T-cell (primary cell): ENCODE data around the gene MRPL39. TPM values are rescaled to one million over a fixed set of nuclear protein-coding genes. Genes with fewer than 3 reads are reported as not detected.
A peak's percentile ranks its signal among the peaks of the same experiment; 100 is the strongest.

Experiments
- ATAC-seq, 4 experiments: fragments of 200-7000 bp in 3 of 4; fragments of 150-1000 bp in 1 of 4; cut with Tn5 transposase; replicated peaks in 1 of 4; 1 replicate in 3 of 4; 2 replicates in 1 of 4; pipeline ENCODE4 v1.10.0; 2021; ENCODE audit warnings: moderate library complexity in 3 of 4, mild to moderate bottlenecking in 2 of 4, moderate number of reproducible peaks in 1 of 4
- CTCF ChIA-PET, 2 donors: fragments of 300-600 bp; sonication (Branson Sonifier 250); formaldehyde crosslinking; loops; one replicate each; lab custom pipeline; 2022; ENCODE audit warnings: antibody characterized with exemption in 2 of 2; lab: Charles Lee
- POLR2A ChIA-PET, 2 donors: fragments of 300-600 bp; sonication (Branson Sonifier 250); formaldehyde crosslinking; loops; one replicate each; lab custom pipeline; 2022; ENCODE audit warnings: antibody characterized with exemption in 2 of 2; lab: Charles Lee
- DNase-seq, 35 experiments: peaks; one replicate each; pipeline versions ENCODE4 v3.0.0 to v3.0.0-alpha.2; 2013 to 2023
- H3K27ac ChIP-seq: one replicate; pipeline ENCODE4 v1.5.1; 2013; ENCODE audit warnings: low read length
- H3K27me3 ChIP-seq, 2 experiments: replicated peaks in 1 of 2; 1 replicate in 1 of 2; 2 replicates in 1 of 2; pipeline versions ENCODE4 v1.6.1 to v1.7.0; 2013; ENCODE audit warnings: low read length in 1 of 2, mixed read lengths in 1 of 2; ENCODE audit not compliant: control insufficient read depth in 2 of 2, insufficient read depth in 2 of 2; ENCODE audit errors: extremely low read depth in 1 of 2
- H3K36me3 ChIP-seq, 2 donors: 1 replicate in 1 of 2; 2 replicates in 1 of 2; pipeline versions ENCODE4 v1.6.1 to v1.7.0; 2013; ENCODE audit warnings: low read length in 1 of 2; ENCODE audit not compliant: control insufficient read depth in 2 of 2, insufficient read depth in 1 of 2; ENCODE audit errors: extremely low read depth in 1 of 2
- H3K4me1 ChIP-seq, 2 experiments: 1 replicate in 1 of 2; 2 replicates in 1 of 2; pipeline versions ENCODE4 v1.6.1 to v1.7.0; 2013; ENCODE audit warnings: low read length in 2 of 2, mixed read lengths in 1 of 2; ENCODE audit not compliant: insufficient read depth in 2 of 2, control insufficient read depth in 1 of 2; ENCODE audit errors: extremely low read depth in 1 of 2
- H3K4me3 ChIP-seq, 2 donors: 1 replicate in 1 of 2; 2 replicates in 1 of 2; pipeline versions ENCODE4 v1.5.1 to v1.7.0; 2013; ENCODE audit warnings: mild to moderate bottlenecking in 2 of 2, low read length in 1 of 2, moderate library complexity in 1 of 2; ENCODE audit not compliant: control insufficient read depth in 1 of 2; ENCODE audit errors: extremely low read depth in 1 of 2
- H3K9me3 ChIP-seq: 2 replicates; pipeline ENCODE4 v1.7.0; 2013
- H3K27ac Mint-ChIP-seq, 2 donors: one replicate each; pipeline ENCODE4 v1.8.0; 2020 to 2021; ENCODE audit warnings: mild to moderate bottlenecking in 2 of 2, mixed read lengths in 2 of 2
- H3K27me3 Mint-ChIP-seq, 2 donors: one replicate each; pipeline ENCODE4 v1.8.0; 2021 to 2022; ENCODE audit warnings: mixed read lengths in 2 of 2
- H3K36me3 Mint-ChIP-seq: one replicate; pipeline ENCODE4 v1.8.0; 2021; ENCODE audit warnings: mixed read lengths
- H3K4me1 Mint-ChIP-seq, 3 donors: one replicate each; pipeline ENCODE4 v1.8.0; 2020 to 2022; ENCODE audit warnings: mixed read lengths in 3 of 3, mild to moderate bottlenecking in 1 of 3
- H3K4me3 Mint-ChIP-seq, 3 donors: one replicate each; pipeline ENCODE4 v1.8.0; 2020 to 2022; ENCODE audit warnings: mild to moderate bottlenecking in 3 of 3, mixed read lengths in 3 of 3, moderate library complexity in 3 of 3
- H3K9me3 Mint-ChIP-seq, 3 donors: one replicate each; pipeline ENCODE4 v1.8.0; 2020 to 2022; ENCODE audit warnings: mixed read lengths in 3 of 3
- WGBS: methylation state at CpG from one replicate; pipeline ENCODE4 v1.1.5; 2013; ENCODE audit warnings: missing lambda C conversion rate; ENCODE audit not compliant: insufficient coverage; 5-methylcytosine and 5-hydroxymethylcytosine counted together
- total RNA-seq, 35 experiments: library from RNA in 6 of 35; stranded (reverse) in 6 of 35; fragments of 120-200 nt in 1 of 35; gene quantifications; one replicate each; pipeline versions ENCODE4 v1.2.1 to v1.2.4 and lab custom pipeline; 2013 to 2026

MRPL39 gene
- total RNA-seq, 5 donors from 2014 or later (not counting 1 experiment from before 2014, with no cell fraction given), result 10.6 to 18.2 (median 14.8) TPM

DNA sequence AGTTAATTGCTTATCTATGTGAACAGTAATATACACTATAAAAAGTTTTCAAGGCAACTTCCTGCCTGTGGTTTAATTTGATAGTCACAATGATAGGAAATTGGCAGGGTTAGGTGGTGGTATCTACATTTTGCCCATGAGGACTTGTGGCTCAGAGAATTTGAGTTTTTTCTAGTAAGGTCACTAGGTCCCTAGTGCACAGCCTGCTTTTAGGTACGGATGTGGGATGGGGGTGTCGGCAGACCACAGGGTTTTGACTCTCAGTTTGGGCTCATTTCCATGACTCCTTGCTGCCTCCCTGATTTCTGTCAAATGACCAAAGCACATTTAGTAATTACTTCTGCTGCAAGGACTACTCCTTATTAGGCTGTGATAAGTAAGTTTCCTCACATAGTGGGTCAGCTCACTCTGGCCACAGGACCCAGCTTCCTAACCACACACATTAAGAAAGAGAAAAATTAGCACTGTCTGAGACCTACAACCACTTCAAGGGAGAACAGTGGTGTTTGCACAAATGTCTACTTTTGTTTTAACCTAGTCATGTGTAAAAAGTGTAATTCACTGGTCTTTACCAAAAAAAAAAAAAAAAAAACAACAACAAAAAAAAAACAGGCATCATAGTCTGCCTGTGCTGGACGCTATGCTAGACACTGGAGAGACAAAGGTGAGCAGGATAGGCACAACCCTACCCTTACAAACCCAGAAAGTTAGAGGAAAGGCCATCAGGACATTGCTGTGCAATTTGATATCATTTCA is 43.7 kb downstream of the MRPL39 start:
- no peaks in the 10 kb centered on the region for H3K9me3 Mint-ChIP-seq
- ChIA-PET POLR2A (interaction anchor here in 1 of 2 donors (0.7 kb wide), 1 partner anchor 44 kb away, joined by 15 read pairs; no protein-coding TSS in a partner anchor), CTCF (interaction anchor here in 1 of 2 donors (1.1 kb wide), 1 partner anchor 9 kb away, joined by 6 read pairs; no protein-coding TSS in a partner anchor)
- H3K27me3 ChIP-seq, result no peaks in the 10 kb centered on the region
- H3K9me3 ChIP-seq, result no peaks in the 10 kb centered on the region
- H3K27ac ChIP-seq, result peak overlapping the region; percentile 73
- peak overlapping the region; percentile 7 to 62 for H3K4me3 ChIP-seq
- DNase-seq (peak in 4 of 35 experiments; percentile 2 to 57 (median 18)), ATAC-seq (peak; percentile 4 to 24 (median 11))
- peaks cover 20 to 43% of the 10 kb centered on the region in 2 experiments for H3K4me1 ChIP-seq
- H3K4me3 Mint-ChIP-seq, result peak overlapping the region; percentile 85 to 93 (median 91)
- H3K27me3 Mint-ChIP-seq, result no peaks in the 10 kb centered on the region
- H3K36me3 Mint-ChIP-seq, result no peaks in the 10 kb centered on the region
- H3K27ac Mint-ChIP-seq, result peak overlapping the region; percentile 79 to 84
- WGBS, result no CpG with 5 or more reads among the region's 3 CpGs
- H3K4me1 Mint-ChIP-seq, result peaks cover 63 to 81% (median 71%) of the 10 kb centered on the region in 3 donors
- no peaks in the 10 kb centered on the region for H3K36me3 ChIP-seq

DNA sequence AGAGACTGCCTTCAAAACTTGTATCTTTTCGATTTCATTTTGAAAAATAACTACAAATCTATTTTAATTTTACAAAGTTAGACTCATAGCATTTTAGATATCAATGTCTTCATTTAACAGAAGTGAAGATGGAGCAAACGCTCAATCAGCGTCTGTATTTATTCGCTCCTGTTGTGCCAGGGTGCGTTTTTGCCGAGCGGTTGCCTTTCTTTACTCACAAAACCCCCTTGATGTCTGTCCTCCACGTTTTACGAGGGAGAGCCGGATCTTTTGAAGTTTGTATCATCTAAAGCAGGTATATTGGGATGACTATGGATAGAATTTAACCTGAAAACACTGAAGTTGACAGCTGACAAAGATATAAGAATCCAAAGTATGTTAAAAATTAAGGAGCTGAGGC is 44.6 kb downstream of the MRPL39 start:
- Histone ChIP-seq H3K27ac (peak overlapping the region; percentile 73), H3K9me3 (no peaks in the 10 kb centered on the region), H3K27me3 (no peaks in the 10 kb centered on the region), H3K4me3 (peak overlapping the region; percentile 62 to 80), H3K4me1 (peaks cover 20 to 41% of the 10 kb centered on the region in 2 experiments), H3K36me3 (no peaks in the 10 kb centered on the region)
- Mint-ChIP-seq H3K9me3 (no peaks in the 10 kb centered on the region), H3K27me3 (no peaks in the 10 kb centered on the region), H3K4me1 (peaks cover 55 to 73% (median 64%) of the 10 kb centered on the region in 3 donors), H3K27ac (peak overlapping the region; percentile 79 to 84), H3K36me3 (no peaks in the 10 kb centered on the region), H3K4me3 (peak overlapping the region; percentile 85 to 93 (median 91))
- ChIA-PET POLR2A (interaction anchor here in 1 of 2 donors (0.6 kb wide), 1 partner anchor 124 kb away, joined by 3 read pairs; no protein-coding TSS in a partner anchor), CTCF (interaction anchor here in 1 of 2 donors (0.7 to 1.1 kb wide), 2 partner anchors 10 to 11 kb away, joined by 3 to 6 read pairs; no protein-coding TSS in a partner anchor)
- ATAC-seq (no peak), DNase-seq (peak in 1 of 35 experiments; percentile 38)
- no CpG with 5 or more reads among the region's 10 CpGs for WGBS

DNA sequence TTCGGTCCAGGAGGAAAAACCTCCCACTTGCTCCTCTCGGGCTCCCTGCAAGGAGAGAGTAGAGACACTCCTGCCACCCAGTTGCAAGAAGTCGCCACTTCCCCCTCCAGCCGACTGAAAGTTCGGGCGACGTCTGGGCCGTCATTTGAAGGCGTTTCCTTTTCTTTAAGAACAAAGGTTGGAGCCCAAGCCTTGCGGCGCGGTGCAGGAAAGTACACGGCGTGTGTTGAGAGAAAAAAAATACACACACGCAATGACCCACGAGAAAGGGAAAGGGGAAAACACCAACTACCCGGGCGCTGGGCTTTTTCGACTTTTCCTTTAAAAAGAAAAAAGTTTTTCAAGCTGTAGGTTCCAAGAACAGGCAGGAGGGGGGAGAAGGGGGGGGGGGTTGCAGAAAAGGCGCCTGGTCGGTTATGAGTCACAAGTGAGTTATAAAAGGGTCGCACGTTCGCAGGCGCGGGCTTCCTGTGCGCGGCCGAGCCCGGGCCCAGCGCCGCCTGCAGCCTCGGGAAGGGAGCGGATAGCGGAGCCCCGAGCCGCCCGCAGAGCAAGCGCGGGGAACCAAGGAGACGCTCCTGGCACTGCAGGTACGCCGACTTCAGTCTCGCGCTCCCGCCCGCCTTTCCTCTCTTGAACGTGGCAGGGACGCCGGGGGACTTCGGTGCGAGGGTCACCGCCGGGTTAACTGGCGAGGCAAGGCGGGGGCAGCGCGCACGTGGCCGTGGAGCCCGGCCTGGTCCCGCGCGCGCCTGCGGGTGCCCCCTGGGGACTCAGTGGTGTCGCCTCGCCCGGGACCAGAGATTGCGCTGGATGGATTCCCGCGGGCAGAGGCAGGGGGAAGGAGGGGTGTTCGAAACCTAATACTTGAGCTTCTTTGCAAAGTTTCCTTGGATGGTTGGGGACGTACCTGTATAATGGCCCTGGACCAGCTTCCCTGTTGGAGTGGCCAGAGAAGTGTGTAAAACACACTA is 45.3 kb downstream of the MRPL39 start:
- Mint-ChIP-seq H3K4me3 (peak overlapping the region; percentile 85 to 93 (median 91)), H3K36me3 (no peaks in the 10 kb centered on the region), H3K27ac (peak overlapping the region; percentile 84 to 90), H3K27me3 (no peaks in the 10 kb centered on the region), H3K4me1 (peaks cover 48 to 66% (median 57%) of the 10 kb centered on the region in 3 donors), H3K9me3 (no peaks in the 10 kb centered on the region)
- no peaks in the 10 kb centered on the region for H3K9me3 ChIP-seq
- H3K27me3 ChIP-seq, result no peaks in the 10 kb centered on the region
- no peaks in the 10 kb centered on the region for H3K36me3 ChIP-seq
- ATAC-seq (peak; percentile 77 to 83 (median 81)), DNase-seq (peak in 34 of 35 experiments; percentile 16 to 79 (median 41))
- CTCF ChIA-PET, result interaction anchor here in 1 of 2 donors (0.7 to 1.1 kb wide), 2 partner anchors 11 to 12 kb away, joined by 3 to 6 read pairs; no protein-coding TSS in a partner anchor
- POLR2A ChIA-PET, result interaction anchor here (0.6 to 0.9 kb wide), 5 partner anchors 93 to 1906 kb away, joined by 3 to 9 read pairs (median 3); no protein-coding TSS in a partner anchor
- H3K4me1 ChIP-seq, result peaks cover 20 to 36% of the 10 kb centered on the region in 2 experiments
- WGBS, result 0% methylated on average over 43 of the region's 74 CpGs
- peak overlapping the region; percentile 62 to 80 for H3K4me3 ChIP-seq
- peak overlapping the region; percentile 73 for H3K27ac ChIP-seq

- ATAC-seq (no peak), DNase-seq (no peak)
- Mint-ChIP-seq H3K27me3 (no peaks in the 10 kb centered on the region), H3K4me1 (peaks cover 43 to 57% (median 47%) of the 10 kb centered on the region in 3 donors), H3K4me3 (peak overlapping the region; percentile 85 to 93 (median 91)), H3K27ac (peak overlapping the region; percentile 84 to 90), H3K36me3 (no peaks in the 10 kb centered on the region), H3K9me3 (no peaks in the 10 kb centered on the region)
- WGBS, result 60% methylated on average over 1 of the region's 3 CpGs
- H3K27ac ChIP-seq, result peak overlapping the region; percentile 73
- no peaks in the 10 kb centered on the region for H3K27me3 ChIP-seq
- H3K9me3 ChIP-seq, result no peaks in the 10 kb centered on the region
- H3K4me3 ChIP-seq, result no peak overlapping the region
- H3K36me3 ChIP-seq, result no peaks in the 10 kb centered on the region
- CTCF ChIA-PET, result interaction anchor here in 1 of 2 donors (0.6 kb wide), 1 partner anchor 1737 kb away, joined by 3 read pairs; no protein-coding TSS in a partner anchor
- POLR2A ChIA-PET, result interaction anchor here in 1 of 2 donors (0.9 kb wide), 1 partner anchor 105 kb away, joined by 3 read pairs; no protein-coding TSS in a partner anchor
- peaks cover 20 to 35% of the 10 kb centered on the region in 2 experiments for H3K4me1 ChIP-seq
Measured at GRCh38 chr21:25560891-25561290, 46.4 kb downstream of the MRPL39 start.

GRCh38 chr21:25560271-25560685 is 47.0 kb downstream of the MRPL39 start:
- Histone ChIP-seq H3K36me3 (no peaks in the 10 kb centered on the region), H3K4me1 (peaks cover 20 to 32% of the 10 kb centered on the region in 2 experiments), H3K27me3 (no peaks in the 10 kb centered on the region), H3K9me3 (no peaks in the 10 kb centered on the region), H3K27ac (no peak overlapping the region), H3K4me3 (no peak overlapping the region)
- no peaks in the 10 kb centered on the region for H3K36me3 Mint-ChIP-seq
- WGBS, result no CpG with 5 or more reads among the region's 4 CpGs
- no peaks in the 10 kb centered on the region for H3K9me3 Mint-ChIP-seq
- no peaks in the 10 kb centered on the region for H3K27me3 Mint-ChIP-seq
- H3K27ac Mint-ChIP-seq, result peak overlapping the region in 1 of 2 donors; percentile 90
- no peak for ATAC-seq
- CTCF ChIA-PET, result interaction anchor here in 1 of 2 donors (0.6 kb wide), 1 partner anchor 206 kb away, joined by 3 read pairs; no protein-coding TSS in a partner anchor
- POLR2A ChIA-PET, result no interaction called here
- peaks cover 40 to 51% (median 42%) of the 10 kb centered on the region in 3 donors for H3K4me1 Mint-ChIP-seq
- DNase-seq, result no peak
- peak overlapping the region in 1 of 3 donors; percentile 93 for H3K4me3 Mint-ChIP-seq
